Nephron (organoid): ENCODE measurements around the gene TNC.

ENCODE experiments used
- H3K27ac Mint-ChIP-seq, 3 experiments: 2 replicates each; pipeline ENCODE4 v1.8.0; 2020; ENCODE audit warnings: mixed read lengths in 3 of 3, mild to moderate bottlenecking in 2 of 3, moderate library complexity in 1 of 3
- H3K27me3 Mint-ChIP-seq: 2 replicates; pipeline ENCODE4 v1.8.0; 2021; ENCODE audit warnings: low read depth, mild to moderate bottlenecking, moderate library complexity, mixed read lengths
- H3K36me3 Mint-ChIP-seq: 2 replicates; pipeline ENCODE4 v1.8.0; 2020; ENCODE audit warnings: low read depth, mixed read lengths
- H3K4me1 Mint-ChIP-seq: 2 replicates; pipeline ENCODE4 v1.8.0; 2020; ENCODE audit warnings: mixed read lengths
- H3K4me3 Mint-ChIP-seq, 3 experiments: 2 replicates each; pipeline ENCODE4 v1.8.0; 2020; ENCODE audit warnings: mild to moderate bottlenecking in 3 of 3, mixed read lengths in 3 of 3, moderate library complexity in 2 of 3
- H3K9me3 Mint-ChIP-seq: 2 replicates; pipeline ENCODE4 v1.8.0; 2020; ENCODE audit warnings: mixed read lengths
- CTCF ChIP-seq, 3 experiments: fragments of 200-600 bp; sonication (generic); IDR thresholded peaks; one replicate each; pipeline ENCODE4 v1.5.0; 2021; ENCODE audit warnings: antibody characterized with exemption in 3 of 3; ENCODE audit not compliant: unreplicated experiment in 3 of 3

Gene TNC

DNA sequence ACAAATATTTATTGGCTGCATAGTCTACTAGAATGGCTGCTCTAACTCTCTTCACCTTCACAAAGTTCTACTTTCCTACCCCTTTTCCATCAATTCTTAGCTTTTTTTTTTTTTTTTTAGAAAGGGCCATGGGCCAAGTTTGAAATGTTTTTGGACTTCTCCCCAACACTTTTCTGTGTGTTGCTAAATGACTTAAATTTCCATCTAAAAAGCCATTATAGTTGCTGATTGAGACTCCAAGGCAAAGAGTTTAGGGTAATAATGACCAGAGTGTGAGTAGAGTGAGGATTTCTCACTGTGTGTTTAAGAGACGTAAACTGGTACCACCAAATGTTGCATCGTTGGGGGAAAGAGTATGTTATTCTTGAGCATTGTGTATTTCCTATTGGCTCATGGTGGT lies 24.4 kb downstream of the TNC start:
- Mint-ChIP-seq H3K27me3 (no peaks in the 10 kb centered on the region), H3K4me1 (peaks cover 21% of the 10 kb centered on the region), H3K9me3 (no peaks in the 10 kb centered on the region), H3K4me3 (no peak overlapping the region), H3K27ac (no peak overlapping the region), H3K36me3 (peaks cover 8% of the 10 kb centered on the region)
- TF ChIP-seq CTCF (IDR thresholded peaks at IDR 0.05; ENCODE audit: unreplicated experiment in 3 of 3), result no peak

GRCh38 chr9:115090486-115090885 lies 27.5 kb downstream of the TNC start:
- Mint-ChIP-seq H3K4me3 (no peak overlapping the region), H3K27ac (no peak overlapping the region), H3K27me3 (no peaks in the 10 kb centered on the region), H3K4me1 (peaks cover 9% of the 10 kb centered on the region), H3K9me3 (no peaks in the 10 kb centered on the region), H3K36me3 (peaks cover 21% of the 10 kb centered on the region)
- TF ChIP-seq CTCF (IDR thresholded peaks at IDR 0.05; ENCODE audit: unreplicated experiment in 3 of 3), result no peak

DNA sequence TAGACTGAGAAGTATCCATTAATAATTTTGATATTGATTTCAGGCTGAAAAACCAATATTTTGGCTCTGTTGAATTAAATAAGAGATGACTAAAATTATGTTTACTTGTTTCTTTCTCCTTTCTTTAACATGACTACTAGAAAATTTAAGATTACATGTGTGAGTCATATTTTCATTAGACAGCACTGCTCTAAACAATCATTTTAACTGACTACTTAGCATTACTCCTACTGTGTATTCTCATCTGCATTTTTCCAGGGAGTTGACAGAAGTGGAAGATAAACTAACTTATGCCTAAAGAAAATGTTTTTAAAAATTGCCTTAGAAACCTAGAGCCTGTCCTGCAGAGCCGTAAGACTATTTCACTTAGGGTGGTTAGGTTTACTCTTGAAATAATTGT lies 29.1 kb downstream of the TNC start:
- peak overlapping the region in 1 of 3 experiments; percentile 8 for H3K27ac Mint-ChIP-seq
- H3K27me3 Mint-ChIP-seq, result no peaks in the 10 kb centered on the region
- no peaks in the 10 kb centered on the region for H3K4me1 Mint-ChIP-seq
- no peaks in the 10 kb centered on the region for H3K9me3 Mint-ChIP-seq
- no peak overlapping the region for H3K4me3 Mint-ChIP-seq
- no peak for TF ChIP-seq CTCF (IDR thresholded peaks at IDR 0.05; ENCODE audit: unreplicated experiment in 3 of 3)
- H3K36me3 Mint-ChIP-seq, result peaks cover 25% of the 10 kb centered on the region

GRCh38 chr9:115086886-115087285 lies 31.1 kb downstream of the TNC start:
- H3K36me3 Mint-ChIP-seq, result peaks cover 30% of the 10 kb centered on the region
- no peaks in the 10 kb centered on the region for H3K27me3 Mint-ChIP-seq
- no peak overlapping the region for H3K27ac Mint-ChIP-seq
- no peaks in the 10 kb centered on the region for H3K4me1 Mint-ChIP-seq
- H3K4me3 Mint-ChIP-seq, result no peak overlapping the region
- H3K9me3 Mint-ChIP-seq, result no peaks in the 10 kb centered on the region
- no peak for TF ChIP-seq CTCF (IDR thresholded peaks at IDR 0.05; ENCODE audit: unreplicated experiment in 3 of 3)

GRCh38 chr9:115086461-115086860 lies 31.5 kb downstream of the TNC start:
- Mint-ChIP-seq H3K27ac (no peak overlapping the region), H3K36me3 (peaks cover 31% of the 10 kb centered on the region), H3K9me3 (no peaks in the 10 kb centered on the region), H3K4me3 (no peak overlapping the region), H3K27me3 (no peaks in the 10 kb centered on the region), H3K4me1 (no peaks in the 10 kb centered on the region)
- TF ChIP-seq CTCF (IDR thresholded peaks at IDR 0.05; ENCODE audit: unreplicated experiment in 3 of 3), result no peak

GRCh38 chr9:115085773-115086377 lies 32.1 kb downstream of the TNC start:
- H3K4me1 Mint-ChIP-seq, result no peaks in the 10 kb centered on the region
- no peak overlapping the region for H3K4me3 Mint-ChIP-seq
- no peaks in the 10 kb centered on the region for H3K9me3 Mint-ChIP-seq
- no peaks in the 10 kb centered on the region for H3K27me3 Mint-ChIP-seq
- TF ChIP-seq CTCF (IDR thresholded peaks at IDR 0.05; ENCODE audit: unreplicated experiment in 3 of 3), result no peak
- H3K36me3 Mint-ChIP-seq, result peaks cover 31% of the 10 kb centered on the region
- no peak overlapping the region for H3K27ac Mint-ChIP-seq
